Left forelimb (tissue), 1 donor: ENCODE measurements around the gene CPNE6.
"Not testable (repeated sequence)": the region's sequence is repeated elsewhere in the genome, so short reads cannot be mapped to it uniquely, and the experiment has no call there.

ENCODE experiments used
- DNase-seq: peaks from one replicate; pipeline ENCODE4 v3.0.0-alpha.2; 2018; ENCODE audit warnings: low spot score

CPNE6 gene

DNA sequence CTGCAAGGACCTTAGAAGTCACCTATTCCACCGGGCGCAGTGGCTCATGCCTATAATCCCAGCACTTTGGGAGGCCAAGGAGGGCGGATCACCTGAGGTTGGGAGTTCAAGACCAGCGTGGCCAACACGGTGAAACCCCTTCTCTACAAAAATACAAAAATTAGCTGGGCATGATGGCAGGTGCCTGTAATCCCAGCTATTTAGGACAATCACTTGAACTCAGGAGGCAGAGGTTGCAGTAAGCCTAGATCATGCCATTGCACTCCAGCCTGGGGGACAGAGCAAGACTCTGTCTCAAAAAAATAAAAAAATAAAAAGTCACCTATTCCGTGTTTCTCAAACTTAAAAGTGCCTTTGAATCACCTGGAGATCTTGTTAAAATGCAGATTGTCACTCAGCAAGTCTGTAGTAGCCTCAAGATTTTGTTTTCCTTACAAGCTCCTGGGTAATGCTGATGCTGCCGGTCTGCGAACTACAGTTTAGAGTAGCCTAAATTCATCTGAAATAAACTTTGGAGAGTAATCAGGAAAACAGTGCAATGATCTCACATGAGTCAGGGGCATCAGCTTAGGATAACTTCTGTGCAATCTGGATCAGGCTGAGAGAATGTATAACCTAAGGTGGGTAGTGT lies 34.4 kb downstream of the CPNE6 start:
- not testable (repeated sequence) for DNase-seq

DNA sequence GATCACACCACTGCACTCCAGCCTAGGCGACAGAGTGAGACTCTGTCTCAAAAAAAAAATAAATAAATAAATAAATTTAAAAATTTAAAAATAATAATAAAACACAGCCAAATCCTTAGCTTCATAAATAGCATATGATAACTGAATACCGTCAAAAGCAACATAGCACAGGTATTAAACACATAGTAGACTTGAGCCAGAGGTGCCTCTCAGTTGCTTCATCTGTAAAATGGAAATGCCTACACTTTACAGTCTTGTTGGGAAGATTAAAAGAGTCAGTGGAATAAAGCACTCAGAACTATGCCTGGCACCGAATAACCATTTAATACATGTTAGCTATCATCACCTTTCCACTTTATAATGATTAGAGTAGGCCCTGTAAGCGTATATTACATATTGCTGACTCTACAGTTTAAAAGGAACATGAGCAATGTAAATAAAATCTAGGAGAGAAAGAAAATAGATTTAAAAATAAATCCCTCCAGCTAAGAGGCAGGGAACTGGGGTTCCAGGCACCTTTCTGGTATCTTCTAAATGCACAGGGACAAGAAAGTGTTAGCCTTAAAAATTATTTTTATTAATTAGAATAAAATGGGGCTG lies 35.4 kb downstream of the CPNE6 start:
- no peak for DNase-seq

DNA sequence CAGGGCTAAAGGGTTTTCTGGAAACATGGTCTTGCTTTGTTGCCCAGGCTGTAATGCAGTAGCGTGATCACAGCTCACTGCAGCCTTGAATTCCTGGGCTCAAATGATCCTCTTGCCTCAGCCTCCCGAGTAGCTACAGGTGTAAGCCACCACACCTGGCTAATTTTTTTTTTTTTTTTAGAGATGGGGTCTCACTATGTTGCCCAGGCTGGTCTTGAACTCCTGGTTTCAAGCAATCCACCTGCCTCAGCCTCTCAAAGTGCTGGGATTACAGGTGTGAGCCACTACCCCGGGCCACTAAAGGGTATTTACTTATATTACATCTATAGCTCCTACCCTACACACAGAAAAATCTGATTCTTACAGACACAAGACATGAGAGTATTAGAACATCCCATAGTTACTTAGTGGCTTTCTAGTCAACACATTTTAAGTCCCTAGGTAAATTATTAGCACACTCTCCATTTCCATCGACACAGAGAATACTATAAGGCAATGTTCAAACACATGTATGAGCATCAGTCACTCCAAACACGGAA lies 37.0 kb downstream of the CPNE6 start:
- DNase-seq: no peak

DNA sequence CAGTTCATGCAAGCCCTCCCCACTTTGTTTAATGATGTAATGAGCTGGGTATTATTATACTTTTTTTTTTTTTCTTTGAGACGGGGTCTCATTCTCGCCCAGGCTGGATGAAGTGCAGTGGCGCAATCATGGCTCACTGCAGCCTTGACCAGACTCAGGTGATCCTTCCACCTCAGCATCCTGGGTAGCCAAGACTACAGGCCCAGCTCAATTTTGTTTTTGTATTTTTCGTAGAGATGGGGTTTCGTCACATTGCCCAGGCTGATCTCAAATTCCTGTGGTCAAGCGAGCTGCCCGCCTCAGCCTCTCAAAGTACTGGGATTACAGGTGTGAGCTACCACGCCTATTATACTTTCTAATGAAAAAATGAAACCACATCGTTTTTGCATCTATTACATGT lies 38.7 kb downstream of the CPNE6 start:
- no peak for DNase-seq

DNA sequence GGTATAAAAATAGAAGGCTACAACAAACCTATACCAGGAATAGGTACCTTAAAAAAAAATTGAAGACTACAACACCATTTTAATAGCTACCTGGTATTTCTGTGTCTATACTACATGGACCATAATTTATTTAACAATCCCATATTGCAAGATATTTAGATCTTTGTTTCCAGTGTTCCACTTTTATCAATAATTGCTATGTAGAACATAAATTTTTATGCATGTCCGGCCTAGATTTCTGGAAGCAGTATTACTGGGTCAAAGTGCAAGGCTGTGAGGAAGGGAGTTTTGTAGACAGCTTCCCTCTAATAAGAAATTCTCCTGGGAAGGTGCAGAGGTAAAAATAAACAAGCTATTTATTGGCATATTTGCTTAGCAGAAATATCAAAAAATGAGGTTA lies 39.2 kb downstream of the CPNE6 start:
- DNase-seq: no peak

DNA sequence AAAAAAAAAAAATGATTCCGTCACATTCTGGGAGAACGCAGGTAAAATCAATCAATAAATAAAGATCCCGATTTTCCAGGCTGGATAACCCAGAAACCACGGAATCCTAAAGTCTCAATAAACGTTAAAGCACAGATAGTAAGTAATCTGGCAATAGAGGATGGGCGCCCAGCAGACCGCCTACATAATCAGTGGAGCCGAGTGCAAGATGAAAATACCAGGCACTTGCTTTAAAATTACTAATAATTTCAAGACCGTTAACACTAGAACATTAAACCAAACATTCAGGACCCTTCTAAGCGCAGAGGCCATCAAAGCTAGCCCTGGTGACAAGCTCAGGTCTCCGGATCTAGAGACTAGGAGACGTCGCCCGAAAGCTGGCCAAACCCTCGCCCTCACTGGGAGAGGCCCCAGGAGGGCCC lies 42.0 kb downstream of the CPNE6 start:
- no peak for DNase-seq

DNA sequence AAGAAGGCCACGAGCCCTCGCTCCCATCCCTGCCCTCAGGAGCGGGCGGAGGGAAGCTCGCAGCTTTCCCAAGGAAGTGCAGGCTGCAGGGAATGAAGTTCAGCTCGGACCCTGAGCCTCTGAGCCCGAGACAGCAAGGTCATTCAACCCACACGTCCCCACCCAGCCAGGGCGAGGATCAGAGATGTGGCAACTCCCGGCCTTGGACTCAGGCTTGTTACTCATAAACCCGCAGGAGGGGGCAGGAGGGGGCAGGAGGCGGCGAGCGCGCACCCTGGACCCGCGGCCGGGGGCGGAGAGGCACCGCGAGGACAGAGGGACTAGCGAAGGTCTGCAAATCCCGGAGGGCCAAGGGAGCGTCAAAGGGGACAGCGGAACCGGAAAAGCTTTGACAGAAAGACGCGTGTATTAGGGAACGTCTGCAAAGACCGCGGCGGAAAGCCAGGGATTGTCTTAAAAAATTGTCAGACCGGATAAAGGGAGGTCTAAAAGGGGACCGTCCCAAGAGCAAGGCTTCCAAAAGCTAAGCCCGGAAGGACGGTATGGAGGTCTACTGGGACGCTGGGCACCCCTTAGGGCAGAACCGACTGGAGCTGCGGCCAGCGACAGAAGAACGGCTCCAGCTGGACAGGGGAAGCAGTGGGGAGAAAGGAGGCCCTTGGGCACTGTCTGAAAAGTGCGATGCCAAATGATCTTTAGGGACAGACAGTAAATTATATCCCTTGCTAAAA lies 42.6 kb downstream of the CPNE6 start:
- DNase-seq: no peak

DNA sequence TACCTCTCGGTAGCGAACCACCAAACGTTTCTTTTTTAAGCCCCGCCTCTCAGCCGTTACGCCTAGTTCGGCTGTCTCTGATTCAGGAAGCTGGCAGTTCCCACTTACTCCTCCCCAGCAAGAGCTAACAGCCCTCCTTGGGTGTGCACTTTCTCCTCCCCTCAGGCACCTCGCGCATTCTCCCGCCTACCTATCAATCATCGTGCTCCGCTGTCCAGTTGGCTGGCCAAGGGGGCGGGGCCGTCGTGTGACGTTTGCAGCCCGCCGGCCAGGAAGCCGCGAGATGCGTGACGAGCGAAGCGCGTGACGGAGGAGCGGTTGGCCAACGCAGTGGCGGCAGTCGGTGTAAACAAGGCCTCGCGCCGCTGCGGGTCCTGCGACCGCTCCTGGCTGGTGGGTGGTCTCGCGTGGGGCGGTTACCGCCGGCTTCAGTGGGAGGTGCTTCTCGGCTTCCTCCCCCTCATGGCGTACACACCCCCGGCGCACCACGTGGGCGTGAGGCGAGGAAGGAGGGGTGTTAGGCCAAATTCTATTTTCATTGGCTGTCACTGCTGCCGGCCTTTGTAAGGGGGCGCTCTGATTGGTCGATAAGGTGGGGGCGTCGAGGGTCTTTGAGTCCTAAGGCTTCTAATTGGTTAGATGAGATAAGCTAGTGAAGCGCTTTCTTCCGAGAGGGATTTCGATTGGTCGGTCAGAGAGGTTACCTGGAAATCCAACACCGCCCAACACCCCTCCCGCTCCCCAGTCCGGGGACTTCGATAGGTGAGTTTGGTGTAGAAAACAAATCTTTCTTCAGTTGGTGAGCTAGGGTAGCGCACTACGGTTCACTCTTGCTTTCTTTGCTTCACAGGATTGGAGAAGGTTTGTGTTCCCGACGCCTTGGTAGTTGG lies 43.4 kb downstream of the CPNE6 start, which contains the start of the genes DCAF11 and NRL:
Gene DCAF11 (plus strand): TSS at position 246 of the 890 bp plus-strand sequence. CDS start 818 bp downstream, outside the sequence.
Gene NRL (minus strand): TSS at position 418 of the 890 bp plus-strand sequence. CDS start 32,101 bp downstream, outside the sequence.
- peak; percentile 99 for DNase-seq

DNA sequence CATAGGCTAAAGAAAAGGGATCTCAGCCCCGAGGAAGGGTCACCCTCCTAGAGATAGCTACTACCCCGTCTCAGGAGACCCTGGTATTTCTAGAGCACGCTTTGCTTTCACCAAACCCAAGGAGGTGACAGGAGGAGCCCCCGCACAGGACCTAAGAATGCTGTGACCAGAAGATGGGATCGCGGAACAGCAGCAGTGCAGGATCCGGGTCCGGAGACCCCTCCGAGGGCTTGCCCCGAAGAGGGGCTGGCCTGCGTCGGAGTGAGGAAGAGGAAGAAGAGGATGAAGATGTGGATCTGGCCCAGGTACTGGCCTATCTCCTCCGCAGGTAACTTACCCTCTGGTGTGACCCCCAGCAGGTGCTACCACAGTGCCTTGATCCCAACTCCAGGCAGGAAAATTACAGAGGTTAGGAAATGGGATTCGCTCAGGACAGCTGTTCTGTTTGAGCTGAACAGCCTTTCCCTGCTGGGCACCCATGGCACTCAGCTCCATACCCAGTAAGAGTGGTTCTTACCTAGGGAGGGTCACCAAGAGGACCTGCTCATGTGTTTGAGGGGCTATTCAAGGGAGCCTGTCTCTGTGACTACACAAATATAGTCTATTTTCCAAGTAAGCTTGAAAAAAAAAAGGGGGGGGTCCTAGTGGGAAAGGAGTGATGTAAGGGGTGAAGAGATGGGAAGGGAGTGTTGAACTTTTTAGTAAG lies 44.2 kb downstream of the CPNE6 start:
- DNase-seq: no peak

DNA sequence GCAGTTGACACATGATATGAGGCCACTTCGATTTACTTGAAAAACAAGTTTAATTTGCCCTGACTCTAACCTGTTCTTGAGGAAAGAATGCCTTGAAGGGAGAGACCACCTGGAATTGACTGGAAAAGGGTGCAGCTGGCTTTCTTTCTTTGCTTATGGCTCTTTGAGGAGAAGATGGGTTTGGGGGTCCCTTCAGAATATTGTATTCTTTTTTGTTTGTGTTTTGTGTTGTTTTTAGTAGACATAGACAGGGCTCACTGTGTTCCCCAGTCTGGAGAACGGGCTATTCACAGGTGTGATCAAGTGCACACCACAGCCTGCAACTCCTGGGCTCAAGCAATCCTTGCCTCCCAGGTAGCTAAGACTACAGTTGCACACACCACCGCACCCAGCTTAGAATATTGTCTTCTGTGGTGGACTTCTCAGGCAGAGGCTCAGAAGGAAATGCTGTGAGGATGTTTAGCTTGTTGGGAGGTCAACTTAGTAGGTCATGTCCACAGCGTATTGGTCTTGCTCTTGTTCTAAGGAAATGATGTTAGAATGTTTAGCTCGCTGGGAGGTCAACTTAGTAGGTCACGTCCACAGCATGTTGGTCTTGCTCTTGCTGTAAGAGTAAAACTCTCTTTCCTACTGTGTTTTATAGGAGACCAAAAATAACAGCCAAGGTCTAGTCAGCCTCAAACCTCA lies 44.9 kb downstream of the CPNE6 start:
- DNase-seq: no peak

DNA sequence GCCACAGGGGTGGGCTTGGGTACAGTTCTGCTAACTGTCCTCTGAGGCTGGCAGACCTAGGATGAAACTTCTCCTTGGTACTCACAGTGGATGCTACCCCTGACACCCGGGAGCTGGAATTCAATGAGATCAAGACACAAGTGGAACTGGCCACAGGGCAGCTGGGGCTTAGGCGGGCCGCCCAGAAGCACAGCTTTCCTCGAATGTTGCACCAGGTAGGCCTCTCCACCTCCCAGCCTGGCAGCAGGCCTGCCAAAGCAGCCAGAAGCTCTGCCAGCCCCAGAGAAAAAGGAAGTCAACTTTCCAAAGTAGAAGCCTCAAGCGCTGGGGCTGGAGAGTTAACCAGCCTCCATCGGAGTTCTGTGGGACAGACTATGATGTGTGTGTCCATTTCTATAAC lies 45.8 kb downstream of the CPNE6 start:
- no peak for DNase-seq

DNA sequence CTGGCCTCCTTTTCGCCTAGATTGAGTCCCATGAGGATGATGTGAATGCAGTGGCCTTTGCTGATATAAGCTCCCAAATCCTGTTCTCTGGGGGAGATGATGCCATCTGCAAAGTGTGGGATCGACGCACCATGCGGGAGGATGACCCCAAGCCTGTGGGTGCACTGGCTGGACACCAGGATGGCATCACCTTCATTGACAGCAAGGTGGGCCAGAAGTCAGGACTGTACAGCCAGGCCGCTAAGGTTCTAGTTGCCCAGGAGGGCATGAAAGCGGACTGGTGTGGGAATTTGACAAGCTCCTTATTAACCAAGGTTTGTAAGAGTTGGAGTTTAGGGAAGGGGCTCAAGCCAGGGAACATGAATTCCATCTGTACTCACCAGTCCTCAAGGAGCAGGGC lies 48.3 kb downstream of the CPNE6 start:
- DNase-seq: no peak

DNA sequence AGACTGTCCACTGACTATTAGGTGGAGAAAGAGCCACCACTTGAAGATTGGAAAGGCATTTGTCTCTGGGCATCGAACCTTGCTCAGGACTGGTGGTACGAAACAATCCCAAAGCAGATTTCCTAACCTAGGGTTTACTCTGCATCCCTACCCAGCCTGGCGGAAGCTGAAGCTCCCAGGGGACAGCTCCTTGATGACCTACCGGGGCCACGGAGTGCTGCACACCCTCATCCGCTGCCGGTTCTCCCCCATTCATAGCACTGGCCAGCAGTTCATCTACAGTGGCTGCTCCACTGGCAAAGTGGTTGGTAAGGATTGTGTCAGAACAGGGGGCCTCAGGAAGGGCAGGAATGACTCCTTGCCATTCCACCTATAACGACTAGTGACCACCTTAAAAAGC lies 49.8 kb downstream of the CPNE6 start:
- DNase-seq: no peak

DNA sequence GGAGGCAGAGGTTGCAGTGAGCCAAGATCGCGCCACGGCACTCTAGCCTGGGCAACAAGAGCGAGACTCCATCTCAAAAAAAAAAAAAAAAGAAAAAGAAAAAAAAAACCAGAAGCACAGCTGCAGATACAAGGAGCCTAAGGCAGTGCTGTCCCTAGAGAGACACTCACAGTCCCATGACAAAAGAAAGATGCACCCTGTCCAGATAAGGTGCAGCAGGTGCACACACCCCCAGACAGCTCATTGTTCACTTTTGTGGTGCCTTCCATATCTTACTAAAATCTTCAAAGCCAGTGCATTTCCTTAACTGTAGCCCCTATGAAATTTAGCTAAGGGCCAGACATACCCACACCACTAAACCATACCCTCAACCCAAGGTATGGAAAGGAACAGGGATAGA lies 51.1 kb downstream of the CPNE6 start:
- DNase-seq: no peak

DNA sequence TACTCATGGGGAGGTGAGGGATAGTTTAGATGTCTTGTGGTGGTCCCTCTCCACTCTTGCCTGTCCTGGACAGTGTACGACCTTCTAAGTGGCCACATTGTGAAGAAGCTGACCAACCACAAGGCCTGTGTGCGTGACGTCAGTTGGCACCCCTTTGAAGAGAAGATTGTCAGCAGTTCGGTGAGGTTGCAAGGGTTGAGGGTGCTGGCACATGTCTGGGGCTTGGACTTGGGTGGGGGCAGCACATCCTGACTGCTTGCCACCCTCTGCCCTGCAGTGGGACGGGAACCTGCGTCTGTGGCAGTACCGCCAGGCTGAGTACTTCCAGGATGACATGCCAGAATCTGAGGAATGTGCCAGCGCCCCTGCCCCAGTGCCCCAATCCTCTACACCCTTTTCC lies 51.5 kb downstream of the CPNE6 start:
- no peak for DNase-seq

DNA sequence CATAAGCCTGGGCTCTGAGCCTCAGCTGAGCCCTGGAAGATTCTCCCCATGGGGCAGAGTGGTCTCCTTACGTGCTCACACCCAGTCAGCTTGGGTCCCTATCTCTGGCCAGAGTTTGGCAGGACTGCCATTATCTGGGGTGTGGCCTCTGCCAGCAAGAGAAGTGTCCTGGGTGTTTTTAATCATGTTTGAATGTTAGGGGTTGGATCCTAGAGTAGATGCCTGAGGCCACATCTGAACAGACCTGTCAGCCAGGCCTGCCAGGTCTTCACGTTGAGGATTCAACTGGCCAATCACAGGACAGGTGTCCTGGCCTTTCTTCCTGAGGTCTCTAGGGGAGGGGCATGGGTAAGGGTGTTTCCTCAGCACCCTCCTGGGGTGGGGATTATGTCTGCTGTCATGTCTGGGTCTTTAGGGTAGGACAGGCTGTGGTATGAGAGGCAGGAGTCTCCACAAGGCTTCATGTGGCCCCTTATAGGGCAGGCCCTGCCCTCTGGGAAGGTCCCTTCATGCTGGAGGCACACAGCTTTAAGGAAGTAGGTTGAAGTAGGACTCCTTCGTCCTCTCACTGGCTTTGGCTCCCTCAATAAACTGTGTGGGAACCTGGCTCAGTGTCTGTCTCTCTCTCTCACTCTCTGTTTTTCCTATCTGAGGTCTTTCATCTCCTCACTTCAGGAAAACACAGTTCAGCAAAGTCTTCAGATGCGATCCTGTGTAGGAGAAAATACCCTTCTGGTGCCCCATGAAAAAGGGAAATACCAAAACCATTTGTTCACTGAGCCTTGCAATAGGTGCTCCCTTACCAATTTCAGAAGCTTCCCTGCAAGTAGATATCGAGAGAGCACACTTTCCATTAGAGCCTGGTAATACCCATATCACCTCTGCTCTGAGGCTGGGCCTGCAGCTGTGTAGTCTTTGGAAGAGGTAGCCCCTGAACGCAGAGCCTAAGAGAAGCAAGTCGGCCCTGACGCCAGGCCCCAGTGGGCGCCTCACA lies 52.4 kb downstream of the CPNE6 start:
- no peak for DNase-seq

DNA sequence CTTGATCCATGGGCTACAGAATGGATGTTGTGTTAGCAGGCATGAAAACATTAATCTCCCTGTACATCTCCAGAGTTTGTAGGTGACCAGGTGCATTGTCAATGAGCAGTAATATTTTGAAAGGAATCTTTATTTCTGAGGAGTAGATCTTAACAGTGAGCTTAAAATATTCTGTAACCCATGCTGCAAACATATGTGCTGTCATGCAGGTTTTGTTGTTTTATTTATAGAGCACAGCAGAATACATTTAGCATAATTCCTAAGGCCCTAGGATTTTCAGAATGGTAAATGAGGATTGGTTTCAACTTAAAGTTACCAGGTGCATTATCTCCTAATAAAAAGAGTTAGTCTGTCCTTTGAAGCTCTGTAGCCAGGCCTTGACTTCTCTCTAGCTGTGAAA lies 55.6 kb downstream of the CPNE6 start:
- DNase-seq: no peak

DNA sequence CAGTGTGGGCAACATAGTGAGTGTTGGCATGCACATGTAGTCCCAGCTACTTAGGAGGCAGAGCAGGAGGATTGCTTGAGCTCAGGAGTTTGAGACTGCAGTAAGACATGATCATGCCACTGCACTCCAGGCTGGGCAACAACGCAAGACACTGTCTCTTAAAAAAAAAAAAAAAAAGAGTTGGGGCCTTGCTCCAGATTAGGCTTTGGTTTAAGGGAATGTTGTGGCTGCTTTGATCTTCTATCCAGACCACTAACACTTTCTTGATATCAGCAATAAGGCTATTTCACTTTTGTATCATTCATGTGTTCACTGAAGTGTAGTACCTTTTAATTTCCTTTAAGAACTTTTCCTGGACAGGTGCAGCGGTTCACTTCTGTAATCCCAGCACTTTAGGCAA lies 56.3 kb downstream of the CPNE6 start:
- no peak for DNase-seq
